Measurements from ENCODE around the gene SULT4A1. TPM values are rescaled to one million over a fixed set of nuclear protein-coding genes. Genes with fewer than 3 reads are reported as not detected.

The SULT4A1 gene
- total RNA-seq, 2 donors from 2014 or later = not detected

GRCh38 chr22:43829904-43830851 lies 32.1 kb downstream of the SULT4A1 start:
- Histone ChIP-seq H3K27ac (no peak overlapping the region), H3K4me1 (ENCODE audit: control insufficient read depth in 1 of 2, low read depth in 2 of 2) (peaks cover 0 to 12% of the 10 kb centered on the region in 2 donors), H3K9me3 (no peaks in the 10 kb centered on the region), H3K36me3 (no peaks in the 10 kb centered on the region), H3K27me3 (replicated peaks; ENCODE audit: insufficient read depth) (no peaks in the 10 kb centered on the region), H3K4me3 (no peak overlapping the region)
- TF ChIP-seq, protein P1, sequence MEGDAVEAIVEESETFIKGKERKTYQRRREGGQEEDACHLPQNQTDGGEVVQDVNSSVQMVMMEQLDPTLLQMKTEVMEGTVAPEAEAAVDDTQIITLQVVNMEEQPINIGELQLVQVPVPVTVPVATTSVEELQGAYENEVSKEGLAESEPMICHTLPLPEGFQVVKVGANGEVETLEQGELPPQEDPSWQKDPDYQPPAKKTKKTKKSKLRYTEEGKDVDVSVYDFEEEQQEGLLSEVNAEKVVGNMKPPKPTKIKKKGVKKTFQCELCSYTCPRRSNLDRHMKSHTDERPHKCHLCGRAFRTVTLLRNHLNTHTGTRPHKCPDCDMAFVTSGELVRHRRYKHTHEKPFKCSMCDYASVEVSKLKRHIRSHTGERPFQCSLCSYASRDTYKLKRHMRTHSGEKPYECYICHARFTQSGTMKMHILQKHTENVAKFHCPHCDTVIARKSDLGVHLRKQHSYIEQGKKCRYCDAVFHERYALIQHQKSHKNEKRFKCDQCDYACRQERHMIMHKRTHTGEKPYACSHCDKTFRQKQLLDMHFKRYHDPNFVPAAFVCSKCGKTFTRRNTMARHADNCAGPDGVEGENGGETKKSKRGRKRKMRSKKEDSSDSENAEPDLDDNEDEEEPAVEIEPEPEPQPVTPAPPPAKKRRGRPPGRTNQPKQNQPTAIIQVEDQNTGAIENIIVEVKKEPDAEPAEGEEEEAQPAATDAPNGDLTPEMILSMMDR (IDR thresholded peaks at IDR 0.05) = no peak
- ATAC-seq (ENCODE audit: insufficient number of reproducible peaks, low FRiP score, low read depth) = no peak
- DNase-seq (ENCODE audit: low spot score) = no peak

DNA sequence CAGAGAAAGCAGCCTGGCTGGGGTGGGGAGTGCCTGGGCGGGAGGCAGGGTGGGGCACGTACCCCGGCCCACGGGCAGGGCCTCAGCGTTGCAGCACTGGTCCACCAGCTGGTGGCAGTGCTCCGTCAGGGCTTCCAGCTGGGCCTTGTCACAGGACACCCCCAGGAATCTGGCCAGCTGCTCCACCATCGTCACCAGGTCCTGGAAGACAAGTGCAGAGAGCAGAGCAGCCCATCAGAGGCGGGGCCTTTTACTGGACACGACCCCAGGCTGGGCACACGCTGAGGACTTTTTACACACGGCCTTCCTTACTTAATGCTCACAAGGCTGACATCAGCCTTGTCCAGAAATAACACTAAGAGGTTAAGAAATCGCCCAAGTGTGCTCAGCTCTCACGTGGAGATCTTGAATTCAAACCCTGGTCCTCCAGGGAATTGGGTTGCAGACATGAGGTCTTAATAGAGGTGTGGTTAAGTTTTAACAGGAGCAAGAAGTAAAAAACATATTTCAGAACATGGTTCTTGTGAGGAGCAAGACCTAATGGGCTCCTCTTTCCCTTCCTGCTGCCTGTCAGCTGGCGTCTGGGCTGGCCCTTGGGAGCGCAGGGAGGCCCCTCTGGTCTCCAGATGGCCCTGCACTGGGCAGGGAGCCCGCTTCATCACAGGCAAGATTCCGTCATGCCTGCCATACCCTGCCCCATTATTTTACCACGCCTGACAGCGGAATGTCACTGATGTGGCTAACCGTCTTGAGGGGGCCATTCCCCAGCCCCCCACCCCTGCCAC lies 33.1 kb downstream of the SULT4A1 start:
- no peak overlapping the region for H3K4me3 ChIP-seq
- H3K36me3 ChIP-seq = no peaks in the 10 kb centered on the region
- H3K4me1 ChIP-seq (ENCODE audit: control insufficient read depth in 1 of 2, low read depth in 2 of 2) = peaks cover 0 to 12% of the 10 kb centered on the region in 2 donors
- H3K27ac ChIP-seq = no peak overlapping the region
- DNase-seq (ENCODE audit: low spot score) (no peak), ATAC-seq (ENCODE audit: insufficient number of reproducible peaks, low FRiP score, low read depth) (no peak)
- H3K9me3 ChIP-seq = no peaks in the 10 kb centered on the region
- TF ChIP-seq, protein P1 (IDR thresholded peaks at IDR 0.05) = no peak
- no peaks in the 10 kb centered on the region for H3K27me3 ChIP-seq (replicated peaks; ENCODE audit: insufficient read depth)

DNA sequence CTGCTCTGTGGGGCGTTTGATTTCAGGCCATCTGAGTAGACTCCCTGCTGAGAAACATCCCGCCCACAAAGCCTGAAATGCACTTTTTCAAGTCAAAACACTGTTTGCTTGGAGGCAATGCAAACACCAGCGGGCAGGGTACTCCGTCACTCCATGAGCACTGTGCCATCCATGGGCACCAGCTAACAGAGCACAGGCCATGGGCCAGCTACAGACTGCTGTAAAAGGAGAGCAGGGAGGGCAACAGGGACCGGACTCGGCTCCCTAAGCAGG lies 33.7 kb downstream of the SULT4A1 start:
- ATAC-seq (ENCODE audit: insufficient number of reproducible peaks, low FRiP score, low read depth) (no peak), DNase-seq (ENCODE audit: low spot score) (no peak)
- Histone ChIP-seq H3K9me3 (no peaks in the 10 kb centered on the region), H3K4me1 (ENCODE audit: control insufficient read depth in 1 of 2, low read depth in 2 of 2) (peaks cover 0 to 12% of the 10 kb centered on the region in 2 donors), H3K4me3 (no peak overlapping the region), H3K27ac (no peak overlapping the region), H3K27me3 (replicated peaks; ENCODE audit: insufficient read depth) (no peaks in the 10 kb centered on the region), H3K36me3 (no peaks in the 10 kb centered on the region)
- TF ChIP-seq, protein P1 (IDR thresholded peaks at IDR 0.05) = no peak

- no peak overlapping the region for H3K27ac ChIP-seq
- H3K9me3 ChIP-seq = no peaks in the 10 kb centered on the region
- TF ChIP-seq, protein P1 (IDR thresholded peaks at IDR 0.05) = no peak
- peaks cover 0 to 12% of the 10 kb centered on the region in 2 donors for H3K4me1 ChIP-seq (ENCODE audit: control insufficient read depth in 1 of 2, low read depth in 2 of 2)
- no peak for DNase-seq (ENCODE audit: low spot score)
- no peak for ATAC-seq (ENCODE audit: insufficient number of reproducible peaks, low FRiP score, low read depth)
- no peaks in the 10 kb centered on the region for H3K27me3 ChIP-seq (replicated peaks; ENCODE audit: insufficient read depth)
- no peaks in the 10 kb centered on the region for H3K36me3 ChIP-seq
- H3K4me3 ChIP-seq = no peak overlapping the region
Observed at GRCh38 chr22:43827926-43828724, 34.2 kb downstream of the SULT4A1 start.
